ENCODE measurements around the gene ACAD10.
"Not testable (repeated sequence)": the region's sequence is repeated elsewhere in the genome, so short reads cannot be mapped to it uniquely, and the experiment has no call there.

ACAD10 gene

DNA sequence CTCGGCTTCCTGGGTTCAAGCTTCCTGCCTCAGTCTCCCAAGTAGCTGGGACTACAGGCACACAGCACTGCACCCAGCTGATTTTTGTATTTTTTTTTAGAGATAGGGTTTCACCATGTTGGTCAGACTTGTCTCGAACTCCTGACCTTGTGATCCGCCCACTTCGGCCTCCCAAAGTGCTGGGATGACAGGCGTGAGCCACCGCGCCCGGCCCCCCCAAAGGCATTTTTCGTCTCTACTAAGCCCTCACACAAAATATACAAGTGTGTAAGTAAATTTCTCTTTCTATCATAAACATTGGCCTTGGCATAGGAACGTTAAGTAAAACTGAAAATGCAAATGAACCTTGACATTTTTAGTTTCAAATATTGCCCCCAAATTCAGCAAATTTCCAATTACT, 2.1 kb downstream of the ACAD10 start:
- DNase-seq: no peak

GRCh38 chr12:111691262-111691661, 5.4 kb downstream of the ACAD10 start:
- no peak for DNase-seq

DNA sequence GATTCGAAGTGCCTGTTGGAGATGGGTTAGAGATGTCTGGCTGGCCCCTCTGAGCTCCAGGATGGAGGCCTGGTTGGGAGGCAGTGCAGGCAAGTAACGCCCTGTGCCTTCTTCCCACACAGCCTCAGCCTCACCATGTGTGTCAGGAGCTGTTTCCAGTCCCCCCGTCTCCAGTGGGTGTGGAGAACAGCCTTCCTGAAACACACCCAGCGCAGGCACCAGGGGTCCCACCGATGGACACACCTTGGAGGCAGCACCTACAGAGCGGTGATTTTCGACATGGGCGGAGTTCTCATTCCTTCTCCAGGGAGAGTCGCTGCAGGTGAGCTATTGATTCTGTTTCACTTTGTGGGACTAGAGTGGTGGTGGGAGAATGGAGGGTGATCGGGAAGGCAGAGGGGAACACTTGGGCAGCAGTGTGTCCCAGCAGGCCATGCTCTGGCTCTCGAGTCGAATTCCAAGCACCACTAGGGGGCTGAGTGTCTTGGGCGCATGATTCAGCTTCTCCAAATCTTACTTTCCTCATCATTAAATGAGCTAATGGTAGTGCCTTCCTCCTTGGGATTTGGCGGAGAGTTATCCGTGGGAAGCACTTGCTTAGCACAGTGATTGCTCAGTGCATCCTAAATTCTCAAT, 6.8 kb downstream of the ACAD10 start:
- no peak for DNase-seq

DNA sequence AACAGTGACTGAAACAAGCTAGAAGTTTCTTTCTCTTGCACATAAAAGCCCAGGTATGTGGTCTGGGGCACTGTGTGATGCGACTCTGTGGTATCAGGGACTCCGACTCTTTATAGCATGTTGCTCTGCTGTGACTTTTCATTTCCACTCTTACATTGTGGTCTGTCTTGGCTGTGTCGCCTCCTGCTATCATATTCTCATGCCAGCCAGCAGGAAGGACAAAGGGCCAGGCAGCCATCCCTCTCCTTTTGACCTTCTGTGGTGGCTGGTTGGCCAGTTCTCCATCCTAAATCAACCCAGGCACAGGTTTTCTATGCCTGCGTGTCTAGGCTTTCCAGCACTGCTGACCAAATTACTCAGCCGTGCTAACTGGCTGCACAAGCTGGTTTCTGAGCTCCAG, 8.0 kb downstream of the ACAD10 start:
- DNase-seq: no peak

- DNase-seq: no peak
Observed at GRCh38 chr12:111699962-111700361, 14.1 kb downstream of the ACAD10 start.

DNA sequence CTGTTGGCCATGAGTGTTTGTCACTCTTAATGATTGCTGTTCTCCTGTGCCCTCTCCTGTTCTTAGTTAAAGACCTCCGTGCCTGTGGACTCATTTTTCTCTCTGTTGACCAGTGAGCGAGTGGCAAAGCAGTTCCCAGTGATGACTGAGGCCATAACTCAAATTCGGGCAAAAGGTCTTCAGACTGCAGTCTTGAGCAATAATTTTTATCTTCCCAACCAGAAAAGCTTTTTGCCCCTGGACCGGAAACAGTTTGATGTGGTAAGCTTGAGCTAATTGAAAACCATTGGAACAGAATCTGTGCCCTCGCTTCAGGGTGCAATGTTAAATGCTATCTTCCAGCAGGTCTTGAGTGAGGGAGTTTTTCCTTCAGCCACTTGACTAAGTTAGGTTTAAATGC, 19.8 kb downstream of the ACAD10 start:
- no peak for DNase-seq

DNA sequence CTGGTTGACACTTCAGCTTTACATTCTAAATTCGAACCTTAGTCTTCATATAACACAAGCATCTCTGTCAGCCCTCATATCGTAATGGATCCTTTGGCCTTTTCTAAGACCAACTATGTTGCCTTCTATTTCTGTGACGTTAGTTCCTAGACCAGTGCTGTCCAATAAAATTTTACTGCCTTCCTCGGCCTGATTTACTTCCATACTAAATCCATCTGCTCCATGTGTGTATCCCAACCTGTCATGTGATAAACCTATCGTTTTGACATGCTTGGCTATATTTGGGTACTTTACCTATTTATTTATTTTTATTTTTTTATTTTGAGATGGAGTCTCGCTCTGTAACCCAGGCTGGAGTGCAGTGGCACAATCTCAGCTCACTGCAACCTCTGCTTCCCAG, 20.3 kb downstream of the ACAD10 start:
- DNase-seq: no peak

DNA sequence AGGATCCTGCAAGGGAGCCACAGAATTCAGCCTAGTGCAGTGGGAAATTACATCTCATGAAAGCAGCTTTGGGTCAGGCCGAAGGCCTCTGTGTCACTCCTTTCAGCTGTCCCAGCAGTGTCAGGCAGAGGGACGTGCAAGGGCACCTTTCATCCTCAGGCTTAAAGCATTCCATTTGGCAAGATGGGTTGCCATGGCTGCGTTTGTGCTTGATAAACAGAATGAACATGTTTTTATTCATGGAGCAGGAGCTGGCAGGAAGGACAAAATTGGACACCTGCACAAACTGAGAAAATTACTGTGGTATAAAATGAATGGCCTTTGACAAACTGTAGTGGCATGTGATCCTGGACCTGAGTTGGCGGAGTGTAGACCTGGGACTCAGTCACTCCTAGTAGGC, 29.4 kb downstream of the ACAD10 start:
- DNase-seq: no peak

DNA sequence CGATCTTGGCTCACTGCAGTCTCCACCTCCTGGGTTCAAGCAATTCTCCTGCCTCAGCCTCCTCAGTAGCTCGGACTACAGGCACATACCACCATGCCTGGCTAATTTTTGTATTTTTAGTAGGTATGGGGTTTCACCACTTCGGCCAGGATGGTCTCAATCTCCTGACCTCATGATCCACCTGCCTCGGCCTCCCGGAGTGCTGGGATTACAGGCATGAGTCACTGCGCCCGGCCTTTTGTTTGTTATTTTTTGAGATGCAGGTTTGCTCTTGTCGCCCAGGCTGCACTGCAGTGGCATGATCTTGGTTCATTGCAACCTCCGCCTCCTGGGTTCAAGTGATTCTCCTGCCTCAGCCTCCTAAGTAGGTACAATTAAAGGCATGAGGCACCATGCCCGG, 33.5 kb downstream of the ACAD10 start:
- not testable (repeated sequence) for DNase-seq

DNA sequence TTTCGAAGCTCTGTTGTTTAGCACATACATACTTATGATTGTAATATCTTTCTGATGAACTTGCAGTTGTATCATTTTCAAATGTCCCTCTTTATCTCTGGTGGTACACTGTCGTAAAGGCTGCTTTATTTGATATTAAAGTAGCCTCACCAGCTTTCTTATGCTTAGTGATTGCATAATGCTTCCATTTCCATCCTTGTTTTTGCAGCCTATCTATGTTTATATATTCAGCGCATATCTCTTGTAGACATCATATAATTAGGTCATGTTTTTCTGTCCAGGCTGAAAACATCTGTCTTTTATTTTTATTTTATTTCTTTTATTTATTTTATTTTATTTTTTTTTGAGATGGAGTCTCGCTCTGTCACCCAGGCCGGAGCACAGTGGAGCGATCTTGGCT, 34.6 kb downstream of the ACAD10 start:
- no peak for DNase-seq

GRCh38 chr12:111723646-111724360, 38.0 kb downstream of the ACAD10 start:
- not testable (repeated sequence) for DNase-seq

GRCh38 chr12:111728795-111729194, 42.9 kb downstream of the ACAD10 start:
- no peak for DNase-seq

DNA sequence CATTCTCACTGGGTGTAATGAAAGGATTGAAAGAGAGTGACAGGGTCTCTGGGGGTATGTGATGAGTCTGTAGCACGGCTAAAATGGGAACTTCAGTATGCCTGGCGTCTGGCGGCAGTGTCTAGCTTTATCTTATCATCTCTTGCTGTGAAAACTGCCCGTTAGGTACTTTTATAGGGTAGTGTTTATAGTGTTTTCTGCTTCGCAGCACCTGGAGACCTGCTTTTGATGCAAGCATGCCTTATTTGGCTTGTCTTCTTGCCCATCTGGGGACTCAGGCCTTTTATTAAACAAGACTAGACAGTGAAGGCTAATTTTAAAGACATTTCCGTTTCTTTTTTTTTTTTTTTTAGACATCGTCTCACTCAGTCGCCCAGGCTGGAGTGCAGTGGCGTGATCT, 44.6 kb downstream of the ACAD10 start:
- DNase-seq: no peak

- DNase-seq: no peak
Observed at GRCh38 chr12:111732786-111733185, 46.9 kb downstream of the ACAD10 start.

- DNase-seq: no peak
Observed at GRCh38 chr12:111733340-111733915, 47.6 kb downstream of the ACAD10 start.

- DNase-seq: not testable (repeated sequence)
Observed at GRCh38 chr12:111739524-111739923, 53.7 kb downstream of the ACAD10 start.

DNA sequence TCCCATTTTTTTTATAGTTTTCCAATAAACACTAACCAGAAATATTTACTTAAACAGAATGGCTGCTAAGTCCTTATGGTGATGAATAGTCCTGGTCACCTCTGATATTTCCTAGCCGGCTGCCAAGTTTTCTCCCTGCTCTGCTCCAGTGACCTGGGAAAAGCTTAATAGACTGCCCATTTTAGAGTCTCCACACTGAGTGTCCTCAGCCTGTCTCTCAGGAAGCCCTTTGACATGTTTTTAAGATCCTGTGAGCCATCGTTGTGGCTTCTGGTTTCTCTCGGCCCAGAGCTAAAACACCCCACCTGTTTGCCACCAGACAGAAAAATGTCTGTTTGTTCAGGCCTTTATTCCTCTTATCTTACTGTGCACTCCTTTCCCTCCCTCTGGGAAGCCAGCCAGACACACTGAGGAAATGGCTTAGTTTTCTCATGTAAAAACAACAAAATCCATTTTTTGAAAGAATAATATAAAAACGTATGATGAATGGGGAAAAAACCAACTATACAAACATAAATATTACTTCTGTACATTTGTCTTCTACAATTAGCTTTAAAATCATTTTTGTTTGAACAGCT, 55.5 kb downstream of the ACAD10 start:
- no peak for DNase-seq

- no peak for DNase-seq
Observed at GRCh38 chr12:111745211-111745610, 59.4 kb downstream of the ACAD10 start.

GRCh38 chr12:111747333-111747732, 61.5 kb downstream of the ACAD10 start:
- DNase-seq: no peak

- no peak for DNase-seq
Observed at GRCh38 chr12:111748151-111748672, 62.4 kb downstream of the ACAD10 start.

DNA sequence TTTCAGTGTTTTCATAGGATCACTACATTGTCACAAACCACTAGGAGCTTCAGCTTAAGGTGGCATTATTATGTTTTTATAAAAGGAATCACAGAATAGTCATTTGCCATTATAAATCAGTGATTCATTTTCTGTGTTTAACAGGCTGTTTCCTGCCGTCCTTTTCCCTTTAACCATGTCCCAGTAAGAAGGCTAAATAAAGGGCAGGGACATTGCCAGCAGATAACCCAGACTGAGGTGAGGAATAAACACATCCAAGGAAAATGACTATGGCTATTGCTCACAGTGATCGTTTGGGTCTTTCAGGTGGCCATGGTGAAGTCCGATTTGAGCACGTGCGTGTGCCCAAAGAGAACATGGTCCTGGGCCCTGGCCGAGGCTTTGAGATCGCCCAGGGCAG, 63.0 kb downstream of the ACAD10 start:
- no peak for DNase-seq

DNA sequence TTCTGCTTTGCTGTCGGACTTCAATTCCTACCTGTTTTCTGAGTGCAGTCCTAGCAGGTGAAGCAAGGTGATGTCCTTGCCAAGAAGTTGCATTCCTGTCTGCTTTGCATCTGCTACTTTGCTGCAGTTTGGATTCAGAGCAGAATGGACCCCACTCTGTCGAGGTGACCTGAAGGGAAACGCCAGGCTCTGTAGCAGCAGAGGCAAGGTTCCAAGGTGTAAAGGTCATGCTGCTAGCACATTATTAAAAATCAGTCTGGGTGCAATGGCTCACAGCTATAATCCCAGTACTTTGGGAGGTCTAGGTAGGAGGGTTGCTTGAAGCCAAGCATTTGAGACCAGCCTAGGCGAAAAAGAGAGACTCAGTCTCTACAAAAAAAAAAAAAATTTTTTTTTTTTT, 63.5 kb downstream of the ACAD10 start:
- no peak for DNase-seq

DNA sequence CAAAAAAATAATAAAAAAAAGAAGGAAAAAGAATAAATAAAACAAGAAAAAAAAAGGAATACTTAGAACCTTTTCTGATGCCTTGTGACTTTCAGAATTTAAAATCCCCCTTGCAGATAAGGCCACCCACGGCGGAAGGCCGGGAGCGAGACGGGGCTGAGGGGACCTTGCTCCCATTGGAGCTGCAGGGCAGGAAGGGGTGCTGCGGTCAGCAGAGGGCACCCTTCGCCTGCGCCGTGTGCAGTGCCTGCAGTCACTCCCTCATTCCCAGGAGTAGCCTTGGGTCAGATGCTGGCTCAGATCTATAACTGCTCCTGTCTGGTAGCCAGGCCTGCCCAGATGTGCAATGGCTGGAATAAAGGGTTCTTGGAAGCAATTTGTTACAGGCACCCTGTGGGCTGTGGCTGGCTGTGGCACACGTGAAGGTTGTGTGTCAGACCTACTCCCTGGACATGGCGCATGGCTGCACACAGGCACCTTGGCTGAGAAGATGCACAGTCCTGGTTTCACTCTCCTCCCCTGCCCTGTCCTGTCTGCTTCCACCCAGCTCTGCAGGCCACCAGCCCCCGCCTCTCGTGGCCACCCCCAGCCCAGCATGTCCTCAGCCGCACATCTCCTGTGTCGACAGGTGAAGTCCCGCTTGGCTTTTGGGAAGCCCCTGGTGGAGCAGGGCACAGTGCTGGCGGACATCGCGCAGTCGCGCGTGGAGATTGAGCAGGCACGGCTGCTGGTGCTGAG, 67.5 kb downstream of the ACAD10 start:
- DNase-seq: peak; percentile 44

Data from fibroblast of skin of scalp (primary cell).